Mesendoderm (in vitro differentiated cells): ENCODE data around the gene SPACA7. TPM values are rescaled to one million over a fixed set of nuclear protein-coding genes. Genes with fewer than 3 reads are reported as not detected.

Experiments
- DNase-seq: peaks from one replicate; pipeline ENCODE4 v3.0.0; 2013
- H2AK5ac ChIP-seq: 2 replicates; pipeline ENCODE4 v1.6.1; 2013; ENCODE audit warnings: low read length, inconsistent platforms
- H2BK120ac ChIP-seq: 2 replicates; pipeline ENCODE4 v1.6.1; 2013; ENCODE audit warnings: low read depth, mild to moderate bottlenecking, low read length, moderate library complexity, mixed read lengths
- H2BK15ac ChIP-seq: replicated peaks from 2 replicates; pipeline ENCODE4 v1.6.1; 2013; ENCODE audit warnings: low read depth, mild to moderate bottlenecking, moderate library complexity
- H2BK5ac ChIP-seq: 2 replicates; pipeline ENCODE4 v1.6.1; 2013; ENCODE audit warnings: low read length, inconsistent platforms
- H3K18ac ChIP-seq: 2 replicates; pipeline ENCODE4 v1.6.1; 2013; ENCODE audit warnings: mild to moderate bottlenecking, low read length, mixed read lengths
- H3K23ac ChIP-seq: one replicate; pipeline ENCODE4 v1.6.1; 2013; ENCODE audit warnings: low read length
- H3K27ac ChIP-seq: 2 replicates; pipeline ENCODE4 v1.5.1; 2013; ENCODE audit warnings: low read depth, mild to moderate bottlenecking, inconsistent platforms, low read length, moderate library complexity
- H3K27me3 ChIP-seq: 2 replicates; pipeline ENCODE4 v1.6.1; 2013; ENCODE audit warnings: low read length, control low read depth, mild to moderate bottlenecking, inconsistent platforms; ENCODE audit not compliant: insufficient read depth, poor library complexity
- H3K36me3 ChIP-seq: 2 replicates; pipeline ENCODE4 v1.6.1; 2013; ENCODE audit warnings: low read length, inconsistent platforms; ENCODE audit not compliant: control insufficient read depth, insufficient read depth
- H3K4ac ChIP-seq: one replicate; pipeline ENCODE4 v1.6.1; 2013; ENCODE audit warnings: low read depth, mild to moderate bottlenecking, low read length, moderate library complexity
- H3K4me1 ChIP-seq: 2 replicates; pipeline ENCODE4 v1.6.1; 2013; ENCODE audit warnings: low read depth, low read length, inconsistent platforms; ENCODE audit not compliant: control insufficient read depth
- H3K4me2 ChIP-seq: 2 replicates; pipeline ENCODE4 v1.6.1; 2013; ENCODE audit warnings: low read length
- H3K4me3 ChIP-seq: 2 replicates; pipeline ENCODE4 v1.5.1; 2013; ENCODE audit warnings: mild to moderate bottlenecking, low read length
- H3K56ac ChIP-seq: one replicate; pipeline ENCODE4 v1.6.1; 2013; ENCODE audit warnings: low read length
- H3K79me1 ChIP-seq: 2 replicates; pipeline ENCODE4 v1.6.1; 2013; ENCODE audit warnings: low read length, inconsistent platforms
- H3K79me2 ChIP-seq: 2 replicates; pipeline ENCODE4 v1.6.1; 2013; ENCODE audit warnings: mild to moderate bottlenecking, low read length; ENCODE audit not compliant: control insufficient read depth, insufficient read depth
- H3K9ac ChIP-seq: 2 replicates; pipeline ENCODE4 v1.6.1; 2013; ENCODE audit warnings: low read length, inconsistent platforms
- H4K5ac ChIP-seq: one replicate; pipeline ENCODE4 v1.6.1; 2013; ENCODE audit warnings: low read length
- H4K8ac ChIP-seq: one replicate; pipeline ENCODE4 v1.6.1; 2013; ENCODE audit warnings: low read depth, mild to moderate bottlenecking, control low read depth, low read length, moderate library complexity
- WGBS: extraction: QIAGEN DNeasy Blood & Tissue Kit; methylation state at CpG from one replicate; pipeline ENCODE4 v1.1.7; 2013; ENCODE audit warnings: low lambda C conversion rate, missing lambda C conversion rate; ENCODE audit not compliant: insufficient coverage; ENCODE audit errors: extremely low coverage; 5-methylcytosine and 5-hydroxymethylcytosine counted together
- polyA plus RNA-seq, 2 experiments: library from polyadenylated mRNA; stranded (reverse); fragments of 200-250 nt; gene quantifications; one replicate each; pipeline ENCODE4 v1.2.3, GENCODE V29; 2013

Gene SPACA7
- not detected for polyA plus RNA-seq (2013, experiment 1 of 2)
- polyA plus RNA-seq (2013, experiment 2 of 2), result not detected

GRCh38 chr13:112376050-112376681 is at the start of gene SPACA7:
SPACA7 (plus strand) TSS chr13:112376355; CDS start chr13:112376386, 31 bp downstream.
- Histone ChIP-seq H2AK5ac (no peak within 1 kb of the TSS), H3K4me2 (no peak within 1 kb of the TSS), H3K27me3 (no peaks in the 10 kb centered on the region), H4K8ac (no peak within 1 kb of the TSS), H3K4ac (no peak within 1 kb of the TSS), H3K79me1 (no peaks in the 10 kb centered on the region), H3K27ac (no peak within 1 kb of the TSS), H3K23ac (no peak within 1 kb of the TSS), H3K4me3 (no peak within 1 kb of the TSS), H3K9ac (no peak within 1 kb of the TSS), H2BK5ac (no peak within 1 kb of the TSS), H3K18ac (no peak within 1 kb of the TSS), H3K79me2 (no peaks in the 10 kb centered on the region), H4K5ac (no peak within 1 kb of the TSS), H3K4me1 (no peaks in the 10 kb centered on the region), H3K56ac (no peak within 1 kb of the TSS), H2BK120ac (no peak within 1 kb of the TSS), H2BK15ac (no peak within 1 kb of the TSS), H3K36me3 (no peaks in the 10 kb centered on the region)
- no peak for DNase-seq
- no CpG with 5 or more reads among the region's 8 CpGs for WGBS

GRCh38 chr13:112326821-112327370 is 49.3 kb upstream of the SPACA7 start:
- DNase-seq, result no peak
- H3K79me2 ChIP-seq, result no peaks in the 10 kb centered on the region
- peaks cover 2% of the 10 kb centered on the region for H3K27me3 ChIP-seq
- H3K4me3 ChIP-seq, result no peak overlapping the region
- no peaks in the 10 kb centered on the region for H3K4me1 ChIP-seq
- H3K4me2 ChIP-seq, result no peak overlapping the region
- H3K27ac ChIP-seq, result no peak overlapping the region
- H3K9ac ChIP-seq, result no peak overlapping the region
- H3K4ac ChIP-seq, result no peak overlapping the region
- no peak overlapping the region for H2BK5ac ChIP-seq
- no peak overlapping the region for H2BK15ac ChIP-seq
- no peak overlapping the region for H4K5ac ChIP-seq
- no peak overlapping the region for H3K23ac ChIP-seq
- H3K79me1 ChIP-seq, result no peaks in the 10 kb centered on the region
- H2BK120ac ChIP-seq, result no peak overlapping the region
- no peak overlapping the region for H2AK5ac ChIP-seq
- WGBS, result no CpG with 5 or more reads among the region's 17 CpGs
- no peak overlapping the region for H3K18ac ChIP-seq
- H3K36me3 ChIP-seq, result no peaks in the 10 kb centered on the region
- H4K8ac ChIP-seq, result no peak overlapping the region
- H3K56ac ChIP-seq, result no peak overlapping the region

GRCh38 chr13:112328936-112329335 is 47.2 kb upstream of the SPACA7 start:
- no CpG with 5 or more reads among the region's 7 CpGs for WGBS
- Histone ChIP-seq H3K23ac (no peak overlapping the region), H4K8ac (no peak overlapping the region), H3K27ac (no peak overlapping the region), H2BK120ac (no peak overlapping the region), H4K5ac (no peak overlapping the region), H3K56ac (no peak overlapping the region), H3K4me1 (no peaks in the 10 kb centered on the region), H3K4ac (no peak overlapping the region), H3K4me2 (no peak overlapping the region), H2AK5ac (no peak overlapping the region), H3K27me3 (peaks cover 12% of the 10 kb centered on the region), H3K9ac (no peak overlapping the region), H2BK15ac (no peak overlapping the region), H3K79me2 (no peaks in the 10 kb centered on the region), H3K36me3 (no peaks in the 10 kb centered on the region), H3K4me3 (no peak overlapping the region), H2BK5ac (no peak overlapping the region), H3K18ac (no peak overlapping the region), H3K79me1 (no peaks in the 10 kb centered on the region)
- no peak for DNase-seq

GRCh38 chr13:112329376-112329775 is 46.8 kb upstream of the SPACA7 start:
- no peak overlapping the region for H2BK5ac ChIP-seq
- H2BK120ac ChIP-seq, result no peak overlapping the region
- H4K5ac ChIP-seq, result no peak overlapping the region
- no peak overlapping the region for H2BK15ac ChIP-seq
- no peak overlapping the region for H4K8ac ChIP-seq
- no peaks in the 10 kb centered on the region for H3K4me1 ChIP-seq
- H3K18ac ChIP-seq, result no peak overlapping the region
- H3K79me2 ChIP-seq, result no peaks in the 10 kb centered on the region
- H3K79me1 ChIP-seq, result no peaks in the 10 kb centered on the region
- H3K4me3 ChIP-seq, result no peak overlapping the region
- no peak overlapping the region for H3K4ac ChIP-seq
- no peak overlapping the region for H3K27ac ChIP-seq
- H2AK5ac ChIP-seq, result no peak overlapping the region
- H3K4me2 ChIP-seq, result no peak overlapping the region
- no peaks in the 10 kb centered on the region for H3K36me3 ChIP-seq
- WGBS, result no CpG with 5 or more reads among the region's 6 CpGs
- no peak overlapping the region for H3K9ac ChIP-seq
- H3K56ac ChIP-seq, result no peak overlapping the region
- no peak overlapping the region for H3K23ac ChIP-seq
- DNase-seq, result no peak
- H3K27me3 ChIP-seq, result peaks cover 12% of the 10 kb centered on the region

GRCh38 chr13:112330066-112330465 is 46.1 kb upstream of the SPACA7 start:
- peaks cover 12% of the 10 kb centered on the region for H3K27me3 ChIP-seq
- H4K5ac ChIP-seq, result no peak overlapping the region
- no peak overlapping the region for H3K56ac ChIP-seq
- no peak overlapping the region for H3K4me2 ChIP-seq
- DNase-seq, result no peak
- H3K9ac ChIP-seq, result no peak overlapping the region
- no peak overlapping the region for H3K4me3 ChIP-seq
- H2BK120ac ChIP-seq, result no peak overlapping the region
- H3K23ac ChIP-seq, result no peak overlapping the region
- no peak overlapping the region for H4K8ac ChIP-seq
- H2AK5ac ChIP-seq, result no peak overlapping the region
- no peaks in the 10 kb centered on the region for H3K79me2 ChIP-seq
- no peak overlapping the region for H2BK15ac ChIP-seq
- H2BK5ac ChIP-seq, result no peak overlapping the region
- H3K4ac ChIP-seq, result no peak overlapping the region
- no peak overlapping the region for H3K18ac ChIP-seq
- H3K36me3 ChIP-seq, result no peaks in the 10 kb centered on the region
- H3K27ac ChIP-seq, result no peak overlapping the region
- H3K79me1 ChIP-seq, result no peaks in the 10 kb centered on the region
- no CpG with 5 or more reads among the region's 19 CpGs for WGBS
- H3K4me1 ChIP-seq, result no peaks in the 10 kb centered on the region
